GM12891 (cell line): ENCODE results near the gene RUNX1.

Experiments used
- POLR2A ChIP-seq: IDR thresholded peaks from 2 replicates; pipeline ENCODE4 v1.6.1; 2011; ENCODE audit warnings: low read depth, low read length, control low read depth
- POLR2AphosphoS5 ChIP-seq: IDR thresholded peaks from 2 replicates; pipeline ENCODE4 v1.6.1; 2011; ENCODE audit warnings: low read depth, low read length, control low read depth
- TAF1 ChIP-seq: IDR thresholded peaks from 2 replicates; pipeline ENCODE4 v1.6.1; 2011; ENCODE audit warnings: low read depth, low read length, control low read depth

- TF ChIP-seq TAF1 (no peak), POLR2A (no peak), POLR2AphosphoS5 (no peak)
Measured at GRCh38 chr21:34878940-34879339, 170.2 kb downstream of the RUNX1 start.
